ENCODE measurements around the gene KIRREL1.

The KIRREL1 gene

DNA sequence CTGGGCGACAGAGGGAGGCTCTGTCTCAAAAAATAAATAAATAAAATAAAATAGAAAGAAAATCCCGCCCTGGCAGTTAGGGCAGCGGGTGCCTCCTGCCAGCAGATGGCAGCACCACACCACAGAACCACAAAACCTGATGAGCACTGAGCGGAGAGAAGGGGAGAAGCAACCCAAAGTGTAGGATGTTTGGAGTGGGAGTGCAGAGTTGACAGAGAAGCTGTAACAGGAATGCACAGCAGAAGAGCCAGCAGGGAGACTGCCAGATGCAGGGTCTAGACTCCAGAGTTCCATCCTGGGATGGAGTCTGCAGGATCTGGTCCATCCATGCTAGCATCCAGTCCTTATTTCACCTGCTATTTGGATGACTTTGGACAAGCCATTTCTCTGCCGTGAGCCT, 29.7 kb upstream of the KIRREL1 start:
- Histone ChIP-seq H3K36me3 (ENCODE audit: insufficient read depth, low read length) (no peaks in the 10 kb centered on the region), H4K20me1 (ENCODE audit: insufficient read depth, low read length) (no peaks in the 10 kb centered on the region), H2AFZ (ENCODE audit: low read depth, low read length) (no peak overlapping the region), H3K27ac (ENCODE audit: low read length) (no peak overlapping the region), H3K9ac (ENCODE audit: low read depth, low read length) (no peak overlapping the region), H3K79me2 (ENCODE audit: insufficient read depth, low read length) (no peaks in the 10 kb centered on the region), H3K9me3 (ENCODE audit: insufficient read depth, low read length, severe bottlenecking) (no peaks in the 10 kb centered on the region), H3K27me3 (ENCODE audit: insufficient read depth, low read length, poor library complexity) (peaks cover 24% of the 10 kb centered on the region), H3K4me3 (ENCODE audit: low read depth in 1 of 2, low read length in 2 of 2) (no peak overlapping the region), H3K4me2 (ENCODE audit: insufficient read depth, low read length) (no peak overlapping the region), H3K4me1 (ENCODE audit: insufficient read depth, low read length) (no peaks in the 10 kb centered on the region)
- DNase-seq (peak; percentile 75), ATAC-seq (ENCODE audit: insufficient read depth, low read depth) (peak; percentile 95)
- no peak for TF ChIP-seq EZH2 (IDR thresholded peaks at IDR 0.05; ENCODE audit: borderline replicate concordance, low read depth, low read length, severe bottlenecking)
- TF ChIP-seq, protein P1, sequence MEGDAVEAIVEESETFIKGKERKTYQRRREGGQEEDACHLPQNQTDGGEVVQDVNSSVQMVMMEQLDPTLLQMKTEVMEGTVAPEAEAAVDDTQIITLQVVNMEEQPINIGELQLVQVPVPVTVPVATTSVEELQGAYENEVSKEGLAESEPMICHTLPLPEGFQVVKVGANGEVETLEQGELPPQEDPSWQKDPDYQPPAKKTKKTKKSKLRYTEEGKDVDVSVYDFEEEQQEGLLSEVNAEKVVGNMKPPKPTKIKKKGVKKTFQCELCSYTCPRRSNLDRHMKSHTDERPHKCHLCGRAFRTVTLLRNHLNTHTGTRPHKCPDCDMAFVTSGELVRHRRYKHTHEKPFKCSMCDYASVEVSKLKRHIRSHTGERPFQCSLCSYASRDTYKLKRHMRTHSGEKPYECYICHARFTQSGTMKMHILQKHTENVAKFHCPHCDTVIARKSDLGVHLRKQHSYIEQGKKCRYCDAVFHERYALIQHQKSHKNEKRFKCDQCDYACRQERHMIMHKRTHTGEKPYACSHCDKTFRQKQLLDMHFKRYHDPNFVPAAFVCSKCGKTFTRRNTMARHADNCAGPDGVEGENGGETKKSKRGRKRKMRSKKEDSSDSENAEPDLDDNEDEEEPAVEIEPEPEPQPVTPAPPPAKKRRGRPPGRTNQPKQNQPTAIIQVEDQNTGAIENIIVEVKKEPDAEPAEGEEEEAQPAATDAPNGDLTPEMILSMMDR (IDR thresholded peaks at IDR 0.05; ENCODE audit: borderline replicate concordance, extremely low read depth, low read length, poor library complexity, severe bottlenecking): peak; percentile 80

DNA sequence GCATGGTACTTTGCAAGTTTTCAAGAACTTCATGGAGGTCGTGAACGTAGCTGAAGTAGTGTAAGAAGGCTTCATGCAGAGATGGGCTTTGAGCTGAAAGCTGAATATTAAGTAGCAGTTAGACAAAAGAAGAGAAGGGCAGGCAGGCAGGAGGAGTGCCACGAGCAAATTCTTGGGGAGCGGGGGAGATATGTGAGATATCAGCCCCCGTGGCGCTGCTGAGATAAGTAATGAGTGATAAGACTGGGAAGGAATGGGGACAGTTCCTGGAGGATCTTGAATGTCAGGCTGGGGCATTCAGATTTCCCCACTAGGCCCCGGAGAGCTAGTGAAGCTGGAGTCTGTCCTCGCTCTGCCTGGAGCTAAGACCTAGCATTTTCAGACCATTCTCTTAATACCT, 27.9 kb upstream of the KIRREL1 start:
- no peak for TF ChIP-seq EZH2 (IDR thresholded peaks at IDR 0.05; ENCODE audit: borderline replicate concordance, low read depth, low read length, severe bottlenecking)
- TF ChIP-seq, protein P1 (IDR thresholded peaks at IDR 0.05; ENCODE audit: borderline replicate concordance, extremely low read depth, low read length, poor library complexity, severe bottlenecking): no peak
- no peak overlapping the region for H2AFZ ChIP-seq (ENCODE audit: low read depth, low read length)
- H3K4me1 ChIP-seq (ENCODE audit: insufficient read depth, low read length): no peaks in the 10 kb centered on the region
- DNase-seq (no peak), ATAC-seq (ENCODE audit: insufficient read depth, low read depth) (no peak)
- no peak overlapping the region for H3K4me3 ChIP-seq (ENCODE audit: low read depth in 1 of 2, low read length in 2 of 2)
- no peak overlapping the region for H3K27ac ChIP-seq (ENCODE audit: low read length)
- no peaks in the 10 kb centered on the region for H3K9me3 ChIP-seq (ENCODE audit: insufficient read depth, low read length, severe bottlenecking)
- H3K27me3 ChIP-seq (ENCODE audit: insufficient read depth, low read length, poor library complexity): peaks cover 12% of the 10 kb centered on the region
- no peak overlapping the region for H3K4me2 ChIP-seq (ENCODE audit: insufficient read depth, low read length)
- no peak overlapping the region for H3K9ac ChIP-seq (ENCODE audit: low read depth, low read length)
- no peaks in the 10 kb centered on the region for H3K79me2 ChIP-seq (ENCODE audit: insufficient read depth, low read length)
- H4K20me1 ChIP-seq (ENCODE audit: insufficient read depth, low read length): no peaks in the 10 kb centered on the region
- no peaks in the 10 kb centered on the region for H3K36me3 ChIP-seq (ENCODE audit: insufficient read depth, low read length)

DNA sequence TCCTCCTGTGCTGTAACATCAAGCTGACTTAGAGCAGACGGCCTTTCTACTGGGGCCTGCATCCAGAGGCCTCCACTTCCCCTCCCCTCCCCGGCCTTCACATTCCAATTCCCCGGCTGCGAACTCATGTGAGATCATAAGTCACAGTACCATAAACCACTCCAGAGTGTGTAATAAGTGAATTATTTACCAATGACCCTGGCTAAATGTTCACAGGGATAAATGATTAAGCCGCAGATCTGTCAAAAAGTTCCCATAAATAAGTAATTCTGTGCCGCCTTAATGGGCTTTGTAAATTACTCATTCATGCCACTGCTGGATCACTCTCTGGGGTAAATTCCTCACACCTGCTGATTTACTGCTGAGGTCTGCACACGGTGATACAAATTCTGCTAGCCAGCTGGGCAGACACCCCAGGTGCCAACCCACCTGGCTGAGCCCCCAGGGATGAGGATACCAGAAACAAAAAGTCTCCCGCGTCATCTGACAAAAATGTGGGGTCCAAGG, 27.4 kb upstream of the KIRREL1 start:
- Histone ChIP-seq H3K9me3 (ENCODE audit: insufficient read depth, low read length, severe bottlenecking) (no peaks in the 10 kb centered on the region), H3K79me2 (ENCODE audit: insufficient read depth, low read length) (no peaks in the 10 kb centered on the region), H3K9ac (ENCODE audit: low read depth, low read length) (no peak overlapping the region), H3K27me3 (ENCODE audit: insufficient read depth, low read length, poor library complexity) (peaks cover 12% of the 10 kb centered on the region), H3K4me3 (ENCODE audit: low read depth in 1 of 2, low read length in 2 of 2) (no peak overlapping the region), H3K36me3 (ENCODE audit: insufficient read depth, low read length) (no peaks in the 10 kb centered on the region), H3K4me1 (ENCODE audit: insufficient read depth, low read length) (no peaks in the 10 kb centered on the region), H3K27ac (ENCODE audit: low read length) (no peak overlapping the region), H3K4me2 (ENCODE audit: insufficient read depth, low read length) (no peak overlapping the region), H2AFZ (ENCODE audit: low read depth, low read length) (no peak overlapping the region), H4K20me1 (ENCODE audit: insufficient read depth, low read length) (no peaks in the 10 kb centered on the region)
- DNase-seq (no peak), ATAC-seq (ENCODE audit: insufficient read depth, low read depth) (no peak)
- TF ChIP-seq, protein P1 (IDR thresholded peaks at IDR 0.05; ENCODE audit: borderline replicate concordance, extremely low read depth, low read length, poor library complexity, severe bottlenecking): no peak
- TF ChIP-seq EZH2 (IDR thresholded peaks at IDR 0.05; ENCODE audit: borderline replicate concordance, low read depth, low read length, severe bottlenecking): no peak

DNA sequence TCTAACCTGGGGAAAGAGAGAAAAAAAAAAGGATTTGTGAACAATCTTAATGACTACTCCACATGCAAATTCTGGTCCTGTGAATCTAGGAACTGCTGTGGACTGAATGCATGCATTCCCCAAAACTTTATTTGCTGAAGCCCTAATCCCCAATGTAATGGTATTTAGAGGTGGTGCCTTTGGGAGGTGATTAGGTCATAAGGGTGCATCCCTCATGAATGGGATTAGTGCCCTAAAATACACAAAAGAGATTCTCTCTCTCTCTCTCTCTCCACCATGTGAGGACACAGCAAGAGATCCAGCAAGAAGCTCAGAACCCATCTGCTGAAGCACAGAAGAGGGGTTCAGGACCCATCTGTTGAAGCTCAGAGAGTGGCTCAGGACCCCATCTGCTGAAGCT, 26.2 kb upstream of the KIRREL1 start:
- Histone ChIP-seq H3K4me1 (ENCODE audit: insufficient read depth, low read length) (no peaks in the 10 kb centered on the region), H3K27ac (ENCODE audit: low read length) (no peak overlapping the region), H3K9ac (ENCODE audit: low read depth, low read length) (no peak overlapping the region), H3K79me2 (ENCODE audit: insufficient read depth, low read length) (no peaks in the 10 kb centered on the region), H2AFZ (ENCODE audit: low read depth, low read length) (no peak overlapping the region), H3K9me3 (ENCODE audit: insufficient read depth, low read length, severe bottlenecking) (peaks cover 5% of the 10 kb centered on the region), H4K20me1 (ENCODE audit: insufficient read depth, low read length) (no peaks in the 10 kb centered on the region), H3K27me3 (ENCODE audit: insufficient read depth, low read length, poor library complexity) (peaks cover 5% of the 10 kb centered on the region), H3K36me3 (ENCODE audit: insufficient read depth, low read length) (no peaks in the 10 kb centered on the region), H3K4me3 (ENCODE audit: low read depth in 1 of 2, low read length in 2 of 2) (no peak overlapping the region), H3K4me2 (ENCODE audit: insufficient read depth, low read length) (no peak overlapping the region)
- ATAC-seq (ENCODE audit: insufficient read depth, low read depth): no peak
- no peak for TF ChIP-seq EZH2 (IDR thresholded peaks at IDR 0.05; ENCODE audit: borderline replicate concordance, low read depth, low read length, severe bottlenecking)
- TF ChIP-seq, protein P1 (IDR thresholded peaks at IDR 0.05; ENCODE audit: borderline replicate concordance, extremely low read depth, low read length, poor library complexity, severe bottlenecking): no peak
- no peak for DNase-seq
